Duodenal mucosa (tissue), 2 donors: Measurements from ENCODE around the gene CSE1L.
"Not testable (repeated sequence)": the region's sequence is repeated elsewhere in the genome, so short reads cannot be mapped to it uniquely, and the experiment has no call there.

Experiments used
- H3K27ac ChIP-seq: one replicate; pipeline ENCODE4 v1.7.0; 2013; ENCODE audit warnings: low read depth, low read length
- H3K27me3 ChIP-seq, 2 donors: one replicate each; pipeline ENCODE4 v1.7.0; 2013; ENCODE audit warnings: low read length in 2 of 2, control low read depth in 1 of 2; ENCODE audit not compliant: insufficient read depth in 2 of 2, control insufficient read depth in 1 of 2
- H3K36me3 ChIP-seq, 2 donors: one replicate each; pipeline ENCODE4 v1.7.0; 2013; ENCODE audit warnings: low read length in 2 of 2, control low read depth in 1 of 2; ENCODE audit not compliant: insufficient read depth in 2 of 2, control insufficient read depth in 1 of 2
- H3K4me1 ChIP-seq, 2 donors: one replicate each; pipeline ENCODE4 v1.7.0; 2013; ENCODE audit warnings: low read length in 2 of 2, control low read depth in 1 of 2; ENCODE audit not compliant: insufficient read depth in 2 of 2, control insufficient read depth in 1 of 2
- H3K4me3 ChIP-seq, 2 donors: one replicate each; pipeline ENCODE4 v1.7.0; 2013; ENCODE audit warnings: low read length in 2 of 2, low read depth in 1 of 2
- H3K9ac ChIP-seq, 2 donors: one replicate each; pipeline ENCODE4 v1.7.0; 2013; ENCODE audit warnings: low read length in 2 of 2, low read depth in 1 of 2
- H3K9me3 ChIP-seq, 2 donors: one replicate each; pipeline ENCODE4 v1.7.0; 2013; ENCODE audit warnings: low read length in 2 of 2, control low read depth in 1 of 2; ENCODE audit not compliant: control insufficient read depth in 1 of 2

CSE1L gene

GRCh38 chr20:49046087-49046900, at the start of gene CSE1L:
Gene CSE1L, plus strand, starts transcription at chr20:49046312. Its CDS starts 12,152 bp downstream, at chr20:49058464.
- peak within 1 kb of the TSS; percentile 81 to 98 for H3K4me3 ChIP-seq
- H3K27ac ChIP-seq: peak within 1 kb of the TSS; percentile 86
- H3K4me1 ChIP-seq: peaks cover 0 to 16% of the 10 kb centered on the region in 2 donors
- H3K27me3 ChIP-seq: no peaks in the 10 kb centered on the region
- peak within 1 kb of the TSS; percentile 75 to 96 for H3K9ac ChIP-seq
- no peaks in the 10 kb centered on the region for H3K36me3 ChIP-seq
- no peaks in the 10 kb centered on the region for H3K9me3 ChIP-seq

- no peaks in the 10 kb centered on the region for H3K27me3 ChIP-seq
- H3K27ac ChIP-seq: no peak overlapping the region
- peaks cover 23 to 68% of the 10 kb centered on the region in 2 donors for H3K36me3 ChIP-seq
- H3K4me3 ChIP-seq: no peak overlapping the region
- no peaks in the 10 kb centered on the region for H3K4me1 ChIP-seq
- no peaks in the 10 kb centered on the region for H3K9me3 ChIP-seq
- H3K9ac ChIP-seq: no peak overlapping the region
Observed at GRCh38 chr20:48999890-49000870, 45.9 kb upstream of the CSE1L start.

- Histone ChIP-seq H3K27ac (no peak overlapping the region), H3K4me1 (no peaks in the 10 kb centered on the region), H3K4me3 (no peak overlapping the region), H3K9me3 (no peaks in the 10 kb centered on the region), H3K36me3 (peaks cover 28 to 67% of the 10 kb centered on the region in 2 donors), H3K9ac (no peak overlapping the region), H3K27me3 (no peaks in the 10 kb centered on the region)
Observed at GRCh38 chr20:49001741-49002140, 44.4 kb upstream of the CSE1L start.

GRCh38 chr20:49006446-49006980, 39.6 kb upstream of the CSE1L start:
- no peaks in the 10 kb centered on the region for H3K27me3 ChIP-seq
- no peak overlapping the region for H3K9ac ChIP-seq
- no peak overlapping the region for H3K4me3 ChIP-seq
- H3K4me1 ChIP-seq: no peaks in the 10 kb centered on the region
- H3K9me3 ChIP-seq: no peaks in the 10 kb centered on the region
- H3K27ac ChIP-seq: no peak overlapping the region
- H3K36me3 ChIP-seq: peaks cover 28 to 58% of the 10 kb centered on the region in 2 donors

GRCh38 chr20:49009899-49010631, 36.0 kb upstream of the CSE1L start:
- Histone ChIP-seq H3K9me3 (no peaks in the 10 kb centered on the region), H3K4me1 (no peaks in the 10 kb centered on the region), H3K27me3 (no peaks in the 10 kb centered on the region), H3K36me3 (peaks cover 53 to 80% of the 10 kb centered on the region in 2 donors), H3K9ac (no peak overlapping the region), H3K27ac (no peak overlapping the region), H3K4me3 (no peak overlapping the region)

- no peaks in the 10 kb centered on the region for H3K4me1 ChIP-seq
- H3K9me3 ChIP-seq: no peaks in the 10 kb centered on the region
- H3K4me3 ChIP-seq: no peak overlapping the region
- H3K36me3 ChIP-seq: peaks cover 33 to 80% of the 10 kb centered on the region in 2 donors
- H3K27ac ChIP-seq: no peak overlapping the region
- H3K9ac ChIP-seq: no peak overlapping the region
- no peaks in the 10 kb centered on the region for H3K27me3 ChIP-seq
Observed at GRCh38 chr20:49024220-49024619, 21.9 kb upstream of the CSE1L start.

- H3K36me3 ChIP-seq: peaks cover 37 to 82% of the 10 kb centered on the region in 2 donors
- H3K27ac ChIP-seq: not testable (repeated sequence)
Observed at GRCh38 chr20:49028177-49028576, 17.9 kb upstream of the CSE1L start.

GRCh38 chr20:49028684-49029083, 17.4 kb upstream of the CSE1L start:
- Histone ChIP-seq H3K4me1 (no peaks in the 10 kb centered on the region), H3K4me3 (no peak overlapping the region), H3K9ac (no peak overlapping the region), H3K27me3 (no peaks in the 10 kb centered on the region), H3K36me3 (peaks cover 40 to 85% of the 10 kb centered on the region in 2 donors), H3K27ac (no peak overlapping the region), H3K9me3 (no peaks in the 10 kb centered on the region)

More at GRCh38 chr20:49028177-49028576, 17.9 kb upstream of the CSE1L start:
- not testable (repeated sequence) for H3K27me3 ChIP-seq, H3K4me1 ChIP-seq, H3K4me3 ChIP-seq, H3K9ac ChIP-seq, H3K9me3 ChIP-seq

GRCh38 chr20:49029203-49029602, 16.9 kb upstream of the CSE1L start:
- Histone ChIP-seq H3K36me3 (peaks cover 36 to 85% of the 10 kb centered on the region in 2 donors), H3K27me3 (no peaks in the 10 kb centered on the region), H3K9me3 (no peaks in the 10 kb centered on the region), H3K4me1 (no peaks in the 10 kb centered on the region), H3K4me3 (no peak overlapping the region), H3K9ac (no peak overlapping the region), H3K27ac (no peak overlapping the region)
